HG03064 (cell line): Measurements from ENCODE around the gene ATRN.
"Not testable (repeated sequence)": the region's sequence is repeated elsewhere in the genome, so short reads cannot be mapped to it uniquely, and the experiment has no call there.

ENCODE experiments used
- ATAC-seq: cut with Tn5 transposase; IDR thresholded peaks from one replicate; pipeline ENCODE4 v1.9.1; 2021; ENCODE audit warnings: low read depth; ENCODE audit not compliant: unreplicated experiment

Gene ATRN

GRCh38 chr20:3560162-3560561, 89.3 kb downstream of the ATRN start:
- no peak for ATAC-seq

DNA sequence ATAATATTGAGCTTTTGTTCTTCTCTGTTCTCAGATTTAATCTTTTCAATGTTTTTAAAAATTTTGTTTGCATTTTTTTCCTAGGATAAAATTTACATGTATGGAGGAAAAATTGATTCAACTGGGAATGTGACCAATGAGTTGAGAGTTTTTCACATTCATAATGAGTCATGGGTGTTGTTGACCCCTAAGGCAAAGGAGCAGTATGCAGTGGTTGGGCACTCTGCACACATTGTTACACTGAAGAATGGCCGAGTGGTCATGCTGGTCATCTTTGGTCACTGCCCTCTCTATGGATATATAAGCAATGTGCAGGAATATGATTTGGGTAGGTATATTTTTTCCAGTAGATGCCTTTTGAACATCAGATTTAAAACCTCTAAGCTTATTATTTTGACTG, 89.8 kb downstream of the ATRN start:
- no peak for ATAC-seq

- no peak for ATAC-seq
Measured at GRCh38 chr20:3563133-3563532, 92.3 kb downstream of the ATRN start.

- no peak for ATAC-seq
Measured at GRCh38 chr20:3563548-3564177, 92.8 kb downstream of the ATRN start.

DNA sequence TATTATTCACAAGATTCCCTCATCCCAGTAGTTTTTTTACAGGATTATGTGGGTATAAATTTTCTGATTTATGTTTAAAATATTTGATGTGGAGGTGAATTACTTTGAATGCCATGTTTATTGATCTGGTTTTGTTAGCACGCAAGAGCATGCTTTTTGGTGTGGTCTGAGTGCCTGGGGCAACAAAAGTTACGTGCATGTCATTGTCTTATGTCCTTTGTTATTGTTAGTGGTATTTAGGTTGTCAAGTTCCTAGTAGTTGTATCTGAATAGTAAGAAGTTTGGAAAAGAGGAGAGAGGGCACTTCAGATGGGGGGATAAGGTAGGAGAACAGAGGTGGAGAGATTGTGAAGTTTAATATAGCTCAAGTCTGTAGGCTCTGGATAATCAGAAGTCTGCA, 95.0 kb downstream of the ATRN start:
- ATAC-seq: no peak

GRCh38 chr20:3572151-3572550, 101.3 kb downstream of the ATRN start:
- ATAC-seq: no peak

GRCh38 chr20:3576363-3576762, 105.5 kb downstream of the ATRN start:
- ATAC-seq: no peak

DNA sequence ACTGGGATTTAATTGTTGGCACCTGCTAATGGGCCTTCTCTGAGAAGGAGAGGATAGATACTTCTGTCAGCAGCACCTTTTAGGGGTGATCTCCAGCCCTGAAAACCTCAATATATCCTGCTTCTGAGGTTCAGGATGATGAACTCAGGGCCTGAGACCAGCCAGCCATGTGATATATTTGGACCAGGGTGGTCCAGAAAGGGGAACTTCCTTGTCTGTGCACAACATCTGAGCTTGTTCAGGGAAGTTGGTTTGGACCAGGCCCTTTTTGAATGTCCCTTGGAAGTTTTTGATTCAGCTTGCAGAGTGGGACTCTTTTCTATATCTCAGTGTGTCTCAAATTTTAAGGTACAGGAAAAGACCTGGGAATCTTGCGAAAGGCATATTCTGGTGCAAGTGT, 106.5 kb downstream of the ATRN start:
- ATAC-seq: no peak

DNA sequence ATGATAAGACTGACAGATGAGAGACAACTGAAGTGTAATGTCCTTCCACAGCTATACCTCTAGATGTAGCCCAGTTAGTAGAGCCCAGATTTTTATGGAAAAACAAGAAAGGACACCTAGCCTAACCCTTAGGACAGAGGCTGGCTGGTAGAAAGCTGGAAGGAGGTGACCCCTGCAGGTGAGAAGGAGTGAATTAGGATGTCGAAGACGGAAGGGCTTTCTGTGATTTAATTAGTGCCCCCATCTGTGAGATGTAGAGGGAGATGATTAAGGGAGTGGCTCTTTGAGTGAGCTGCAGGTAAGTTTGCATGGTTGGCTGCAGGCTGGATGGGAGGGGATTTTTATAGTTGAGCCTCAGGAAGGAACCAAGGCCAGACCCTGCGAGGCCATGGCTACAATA, 109.6 kb downstream of the ATRN start:
- no peak for ATAC-seq

GRCh38 chr20:3583765-3584164, 112.9 kb downstream of the ATRN start:
- ATAC-seq: no peak

GRCh38 chr20:3586093-3586492, 115.3 kb downstream of the ATRN start:
- ATAC-seq: no peak

DNA sequence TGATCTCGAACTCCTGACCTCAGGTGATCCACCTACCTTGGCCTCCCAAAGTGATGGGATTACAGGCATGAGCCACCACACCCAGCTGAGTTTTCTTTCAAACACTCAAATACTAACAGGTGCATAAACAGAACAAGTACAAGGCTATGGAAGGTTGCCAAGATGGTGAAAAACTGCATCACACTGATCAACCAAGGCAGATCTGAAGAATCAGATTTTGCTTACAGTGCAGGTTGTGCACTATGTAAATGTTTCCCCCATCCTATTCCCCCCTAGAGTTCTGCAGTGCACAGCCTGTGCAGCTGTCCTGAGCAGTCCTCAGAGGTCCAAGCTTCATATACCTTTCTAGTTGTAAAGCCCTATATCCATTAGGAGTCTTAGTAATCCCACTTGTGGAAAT, 119.3 kb downstream of the ATRN start:
- no peak for ATAC-seq

- ATAC-seq: no peak
Measured at GRCh38 chr20:3592931-3593330, 122.1 kb downstream of the ATRN start.

DNA sequence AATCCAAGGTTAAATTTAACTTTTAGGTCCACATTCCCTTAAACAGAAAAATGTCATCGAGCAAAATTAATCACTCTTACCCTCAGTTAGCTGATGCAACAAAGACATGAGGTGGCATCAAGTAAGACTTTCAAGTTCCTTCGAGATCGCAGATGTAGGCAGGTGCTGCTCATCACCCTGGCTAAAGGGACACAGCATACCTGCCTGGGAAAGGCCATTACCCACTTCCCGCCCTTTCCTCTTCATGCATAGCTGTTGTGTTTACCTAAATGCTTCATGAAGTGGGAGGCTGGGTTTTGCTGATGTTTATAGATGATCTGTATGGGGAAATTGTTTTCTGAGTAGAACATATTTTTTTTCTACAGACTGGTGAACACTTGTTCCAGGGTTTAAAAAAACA, 124.7 kb downstream of the ATRN start:
- ATAC-seq: no peak

- no peak for ATAC-seq
Measured at GRCh38 chr20:3603108-3603507, 132.3 kb downstream of the ATRN start.

DNA sequence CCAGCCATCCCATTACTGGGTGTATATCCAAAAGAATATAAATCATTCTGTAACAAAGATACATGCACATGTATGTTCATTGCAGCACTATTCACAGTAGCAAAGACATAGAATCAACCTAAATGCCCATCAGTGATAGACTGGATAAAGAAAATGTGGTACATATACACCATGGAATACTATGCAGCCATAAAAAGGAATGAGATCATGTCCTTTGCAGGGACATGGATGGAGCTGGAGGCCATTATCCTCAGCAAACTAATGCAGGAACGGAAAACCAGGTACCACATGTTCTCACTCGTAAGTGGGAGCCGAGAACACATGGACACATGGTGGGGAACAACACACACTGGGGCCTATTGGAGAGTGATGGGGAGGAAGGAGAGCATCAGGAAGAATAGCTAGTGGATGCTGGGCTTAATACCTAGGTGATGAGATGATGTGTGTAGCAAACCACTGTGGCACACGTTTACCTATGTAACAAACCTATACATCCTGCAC, 134.6 kb downstream of the ATRN start:
- not testable (repeated sequence) for ATAC-seq

DNA sequence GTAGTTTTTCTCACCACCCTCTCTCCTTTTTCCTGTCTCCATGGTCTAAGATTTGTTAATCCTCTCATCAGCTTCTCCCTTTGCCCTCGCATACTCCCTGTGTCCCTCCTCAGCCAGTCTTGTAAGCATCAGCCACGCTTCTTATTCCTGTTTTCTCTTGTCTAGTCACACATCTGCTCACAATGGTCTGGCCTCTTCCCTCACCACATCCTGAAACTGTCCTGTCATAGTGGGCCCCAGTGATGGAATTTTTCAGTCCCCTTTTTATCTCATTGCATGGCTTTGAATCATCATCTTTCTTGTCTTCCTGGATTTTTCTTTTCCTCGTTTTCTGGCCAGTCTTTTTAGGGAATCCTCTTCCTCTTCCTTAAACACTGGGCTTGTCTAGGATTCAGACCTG, 135.2 kb downstream of the ATRN start:
- no peak for ATAC-seq

DNA sequence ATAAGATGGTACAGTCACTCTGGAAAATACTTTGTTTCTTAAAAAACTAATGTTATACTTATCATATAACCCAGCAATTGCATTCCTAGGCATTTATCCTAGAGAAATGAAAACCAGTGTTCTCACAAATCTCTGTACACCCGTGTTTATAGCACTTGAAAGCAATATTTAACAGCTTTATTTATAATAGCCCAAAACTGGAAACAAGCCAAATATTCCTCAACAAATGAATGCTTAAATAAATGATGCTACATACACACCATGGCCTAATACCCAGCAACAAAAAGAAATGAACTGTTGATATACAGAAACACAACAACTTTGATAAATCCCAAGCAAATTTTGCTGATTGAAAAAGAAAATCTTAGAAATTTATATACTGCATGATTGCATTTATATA, 141.1 kb downstream of the ATRN start:
- ATAC-seq: no peak

GRCh38 chr20:3612795-3613572, 142.2 kb downstream of the ATRN start:
- no peak for ATAC-seq

GRCh38 chr20:3613821-3614440, 143.1 kb downstream of the ATRN start:
- ATAC-seq: no peak

DNA sequence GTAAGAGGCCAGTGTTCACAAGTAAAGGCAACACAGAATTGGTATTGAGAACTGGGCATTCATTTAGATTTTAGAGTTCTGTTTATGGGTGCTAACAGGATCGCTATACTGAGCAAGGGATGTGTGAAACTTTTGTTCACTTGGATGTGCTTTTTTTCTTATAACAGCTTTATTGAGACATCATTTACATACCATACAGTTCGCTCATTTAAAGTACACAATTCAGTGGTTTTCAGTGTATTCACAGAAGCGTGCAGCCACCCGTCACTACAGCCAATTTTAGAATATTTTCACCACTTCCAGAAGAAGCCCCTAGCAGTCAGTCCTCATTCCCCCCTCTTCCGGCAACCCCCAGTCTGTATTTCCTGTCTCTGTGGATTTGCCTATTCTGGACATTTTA, 143.6 kb downstream of the ATRN start:
- no peak for ATAC-seq
